Measurements from ENCODE around the gene DMXL2.
"Not testable (repeated sequence)": the region's sequence is repeated elsewhere in the genome, so short reads cannot be mapped to it uniquely, and the experiment has no call there.

The DMXL2 gene

GRCh38 chr15:51622604-51623370 lies at the start of gene DMXL2:
DMXL2 (minus strand) TSS chr15:51622771; CDS start chr15:51622545, 226 bp downstream.
- DNase-seq, result peak; percentile 68

GRCh38 chr15:51672155-51672687 lies 49.6 kb upstream of the DMXL2 start:
- no peak for DNase-seq

- no peak for DNase-seq
These were observed 46.8 kb upstream of the DMXL2 start for GRCh38 chr15:51669381-51669780.

GRCh38 chr15:51668446-51668845 lies 45.9 kb upstream of the DMXL2 start:
- no peak for DNase-seq

GRCh38 chr15:51667478-51667877 lies 44.9 kb upstream of the DMXL2 start:
- no peak for DNase-seq

GRCh38 chr15:51661072-51661471 lies 38.5 kb upstream of the DMXL2 start:
- DNase-seq, result no peak

- no peak for DNase-seq
These were observed 36.1 kb upstream of the DMXL2 start for GRCh38 chr15:51658664-51659063.

- DNase-seq, result not testable (repeated sequence)
These were observed 33.0 kb upstream of the DMXL2 start for GRCh38 chr15:51655401-51656057.

- DNase-seq, result no peak
These were observed 29.6 kb upstream of the DMXL2 start for GRCh38 chr15:51652084-51652668.

- peak; percentile 78 for DNase-seq
These were observed 27.3 kb upstream of the DMXL2 start for GRCh38 chr15:51649659-51650521.

GRCh38 chr15:51648643-51649042 lies 26.1 kb upstream of the DMXL2 start:
- not testable (repeated sequence) for DNase-seq

- not testable (repeated sequence) for DNase-seq
These were observed 25.5 kb upstream of the DMXL2 start for GRCh38 chr15:51648101-51648500.

GRCh38 chr15:51647128-51647562 lies 24.6 kb upstream of the DMXL2 start:
- no peak for DNase-seq

GRCh38 chr15:51642696-51643095 lies 20.1 kb upstream of the DMXL2 start:
- DNase-seq, result no peak

GRCh38 chr15:51641490-51642130 lies 19.0 kb upstream of the DMXL2 start:
- no peak for DNase-seq

GRCh38 chr15:51634591-51635198 lies 12.1 kb upstream of the DMXL2 start:
- DNase-seq, result no peak

GRCh38 chr15:51629612-51630011 lies 7.0 kb upstream of the DMXL2 start:
- DNase-seq, result peak; percentile 32

- no peak for DNase-seq
These were observed 2.7 kb upstream of the DMXL2 start for GRCh38 chr15:51625236-51625635.

- DNase-seq, result no peak
These were observed 1.5 kb upstream of the DMXL2 start for GRCh38 chr15:51624022-51624421.

GRCh38 chr15:51623386-51623938 lies 891 bp upstream of the DMXL2 start:
- no peak for DNase-seq

- DNase-seq, result peak; percentile 23
These were observed 501 bp downstream of the DMXL2 start for GRCh38 chr15:51621936-51622603.
